HCT116 (cell line): Measurements from ENCODE around the gene UBAC2.

Experiments
- MAX ChIP-seq: IDR thresholded peaks from 2 replicates; pipeline ENCODE4 v1.6.1; 2012
- POLR2A ChIP-seq: IDR thresholded peaks from 2 replicates; pipeline ENCODE4 v1.7.0; 2011; ENCODE audit warnings: borderline replicate concordance; ENCODE audit not compliant: insufficient read depth, insufficient read length; ENCODE audit errors: extremely low read depth
- POLR2AphosphoS5 ChIP-seq: IDR thresholded peaks from 2 replicates; pipeline ENCODE4 v1.6.1; 2011; ENCODE audit warnings: mild to moderate bottlenecking, low read depth, low read length, moderate library complexity
- REST ChIP-seq: IDR thresholded peaks from 2 replicates; pipeline ENCODE4 v1.6.1; 2012; ENCODE audit warnings: low read depth
- SIN3A ChIP-seq: IDR thresholded peaks from 2 replicates; pipeline ENCODE4 v1.6.1; 2012; ENCODE audit warnings: low read depth
- SP1 ChIP-seq: IDR thresholded peaks from 2 replicates; pipeline ENCODE4 v1.6.1; 2012; ENCODE audit warnings: low read depth
- ZBTB33 ChIP-seq: IDR thresholded peaks from 2 replicates; pipeline ENCODE4 v1.6.1; 2011; ENCODE audit warnings: mild to moderate bottlenecking, low read length, moderate library complexity; ENCODE audit not compliant: insufficient replicate concordance; ENCODE audit errors: extremely low read depth
- ZNF274 ChIP-seq: fragments of 200-500 bp; sonication (Bioruptor generic); IDR thresholded peaks from 2 replicates; pipeline ENCODE4 v1.6.1; 2014; ENCODE audit warnings: mild to moderate bottlenecking, low read depth, low read length, inconsistent platforms
- TF ChIP-seq, protein P1 (sequence below), 3 experiments: fragments of 200-600 bp in 1 of 3; sonication (generic) in 1 of 3; IDR thresholded peaks in 2 of 3; conservative IDR thresholded peaks in 1 of 3; 2 replicates each; pipeline ENCODE4 v1.5.1; 2012 to 2017; ENCODE audit warnings: low read depth in 2 of 3, low read length in 2 of 3, antibody characterized with exemption in 1 of 3, borderline replicate concordance in 1 of 3, control low read depth in 1 of 3, mild to moderate bottlenecking in 1 of 3, mixed read lengths in 1 of 3, mixed run types in 1 of 3, moderate library complexity in 1 of 3; ENCODE audit not compliant: insufficient read depth in 1 of 3
- TF ChIP-seq, protein P2 (sequence below): IDR thresholded peaks from 2 replicates; pipeline ENCODE4 v1.6.1; 2012

GRCh38 chr13:99395436-99395835, 194.8 kb downstream of the UBAC2 start:
- TF ChIP-seq POLR2AphosphoS5 (no peak), MAX (no peak), POLR2A (no peak), REST (no peak), SIN3A (no peak), ZBTB33 (no peak), SP1 (no peak), ZNF274 (no peak)
- TF ChIP-seq, protein P1, sequence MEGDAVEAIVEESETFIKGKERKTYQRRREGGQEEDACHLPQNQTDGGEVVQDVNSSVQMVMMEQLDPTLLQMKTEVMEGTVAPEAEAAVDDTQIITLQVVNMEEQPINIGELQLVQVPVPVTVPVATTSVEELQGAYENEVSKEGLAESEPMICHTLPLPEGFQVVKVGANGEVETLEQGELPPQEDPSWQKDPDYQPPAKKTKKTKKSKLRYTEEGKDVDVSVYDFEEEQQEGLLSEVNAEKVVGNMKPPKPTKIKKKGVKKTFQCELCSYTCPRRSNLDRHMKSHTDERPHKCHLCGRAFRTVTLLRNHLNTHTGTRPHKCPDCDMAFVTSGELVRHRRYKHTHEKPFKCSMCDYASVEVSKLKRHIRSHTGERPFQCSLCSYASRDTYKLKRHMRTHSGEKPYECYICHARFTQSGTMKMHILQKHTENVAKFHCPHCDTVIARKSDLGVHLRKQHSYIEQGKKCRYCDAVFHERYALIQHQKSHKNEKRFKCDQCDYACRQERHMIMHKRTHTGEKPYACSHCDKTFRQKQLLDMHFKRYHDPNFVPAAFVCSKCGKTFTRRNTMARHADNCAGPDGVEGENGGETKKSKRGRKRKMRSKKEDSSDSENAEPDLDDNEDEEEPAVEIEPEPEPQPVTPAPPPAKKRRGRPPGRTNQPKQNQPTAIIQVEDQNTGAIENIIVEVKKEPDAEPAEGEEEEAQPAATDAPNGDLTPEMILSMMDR (IDR thresholded peaks at IDR 0.05 in 2 of 3, conservative IDR thresholded peaks at IDR 0.05 in 1 of 3; ENCODE audit: borderline replicate concordance in 1 of 3, insufficient read depth in 1 of 3, low read depth in 2 of 3, low read length in 2 of 3) = no peak
- TF ChIP-seq, protein P2, sequence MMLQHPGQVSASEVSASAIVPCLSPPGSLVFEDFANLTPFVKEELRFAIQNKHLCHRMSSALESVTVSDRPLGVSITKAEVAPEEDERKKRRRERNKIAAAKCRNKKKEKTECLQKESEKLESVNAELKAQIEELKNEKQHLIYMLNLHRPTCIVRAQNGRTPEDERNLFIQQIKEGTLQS = no peak
